Kidney tubule cell (primary cell): Measurements from ENCODE around the gene BTRC.
"Not testable (repeated sequence)": the region's sequence is repeated elsewhere in the genome, so short reads cannot be mapped to it uniquely, and the experiment has no call there.

ENCODE experiments used
- DNase-seq: peaks from one replicate; pipeline ENCODE4 v3.0.0-alpha.2; 2018; ENCODE audit warnings: low spot score

BTRC gene

DNA sequence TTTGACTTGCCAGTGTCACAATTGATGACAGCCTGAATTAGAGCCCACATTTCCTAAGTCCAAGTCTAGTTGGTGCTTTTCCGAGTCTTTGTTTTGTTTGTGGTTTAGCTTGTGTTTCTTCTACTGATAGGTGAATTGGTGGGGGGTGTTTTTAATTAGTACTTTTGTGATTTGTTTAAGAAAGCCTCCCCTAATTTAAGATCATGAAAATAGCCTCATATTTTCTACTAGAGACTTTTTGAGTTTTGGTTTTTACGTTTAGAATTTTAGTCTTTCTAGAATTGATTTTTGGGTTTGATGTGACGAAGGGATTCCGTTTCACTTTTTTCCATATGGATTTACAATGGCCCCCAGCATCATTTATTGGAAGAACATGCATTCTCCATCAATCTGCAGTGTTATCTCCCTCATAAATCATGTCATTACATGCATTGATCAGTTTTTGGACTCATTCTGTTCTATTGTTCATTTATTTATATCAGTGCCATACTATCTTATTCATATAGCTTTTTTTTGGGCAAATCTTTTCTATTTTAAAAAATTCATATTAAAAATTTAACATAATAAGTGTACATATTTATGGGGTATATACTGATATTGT, 32.8 kb downstream of the BTRC start:
- no peak for DNase-seq

DNA sequence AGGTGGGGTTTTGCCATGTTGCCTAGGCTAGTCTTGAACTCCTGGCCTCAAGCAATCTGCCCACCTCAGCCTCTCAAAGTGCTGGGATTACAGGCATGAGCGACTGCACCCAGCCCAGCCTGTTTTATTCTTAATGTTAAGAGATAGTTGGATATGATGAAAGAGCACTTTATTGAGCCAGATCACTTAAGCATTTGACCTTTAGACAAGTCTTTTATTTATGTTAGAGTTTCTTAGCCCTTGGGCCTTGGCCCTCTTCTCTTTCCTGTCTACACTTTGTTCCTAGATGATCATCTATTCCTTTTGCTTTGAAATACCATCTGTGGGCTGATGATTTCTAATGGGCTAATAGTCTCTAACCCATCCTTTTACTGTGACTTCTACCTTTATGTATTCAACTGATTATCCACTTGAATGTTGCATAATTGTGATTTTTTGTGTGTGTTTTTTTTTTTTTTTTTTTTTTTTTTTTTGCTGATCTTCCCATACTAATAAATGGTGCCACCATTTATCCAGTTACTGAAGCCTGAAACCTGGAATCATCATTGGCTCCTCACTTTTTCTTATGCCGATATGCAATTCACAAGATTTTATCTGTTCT, 34.8 kb downstream of the BTRC start:
- no peak for DNase-seq

DNA sequence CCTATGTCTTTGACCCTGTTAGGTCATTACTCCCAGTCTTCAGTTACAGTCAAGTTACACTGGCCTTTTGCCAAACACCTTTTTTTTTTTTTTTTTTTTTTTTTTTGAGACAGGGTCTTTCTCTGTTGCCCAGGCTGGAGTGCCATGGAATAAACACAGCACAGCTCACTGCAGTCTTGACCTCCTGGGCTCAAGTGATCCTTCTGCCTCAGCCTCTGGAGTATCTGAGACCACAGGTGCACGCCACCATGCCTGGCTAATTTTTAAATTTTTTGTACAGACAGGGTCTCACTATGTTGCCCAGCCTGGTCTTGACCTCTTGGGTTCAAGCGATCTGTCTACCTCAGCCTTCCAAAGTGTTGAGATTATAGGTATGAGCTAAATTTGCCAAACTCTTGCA, 35.6 kb downstream of the BTRC start:
- DNase-seq, result not testable (repeated sequence)

DNA sequence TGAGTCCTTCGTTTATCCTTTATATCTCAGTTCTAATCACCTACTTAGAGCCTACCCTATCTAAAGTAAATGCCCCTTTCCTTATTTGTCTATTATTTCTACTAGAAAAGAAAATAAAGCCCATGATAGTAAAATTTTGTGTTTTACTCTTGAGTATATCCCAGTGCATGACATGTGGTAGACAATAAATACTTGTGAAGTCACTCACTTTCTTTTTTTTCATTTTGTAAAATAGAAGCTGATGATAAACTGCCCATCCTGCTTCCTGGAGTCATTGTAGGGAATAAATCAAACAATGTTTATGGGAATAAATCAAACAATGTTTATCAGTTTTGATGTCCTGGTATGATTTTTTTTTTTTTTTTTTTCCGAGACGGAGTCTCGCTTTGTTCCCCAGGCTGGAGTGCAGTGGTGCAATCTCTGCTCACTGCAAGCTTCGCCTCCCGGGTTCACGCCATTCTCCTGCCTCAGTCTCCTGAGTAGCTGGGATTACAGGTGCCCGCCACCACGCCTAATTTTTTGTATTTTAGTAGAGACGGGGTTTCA, 36.1 kb downstream of the BTRC start:
- no peak for DNase-seq

DNA sequence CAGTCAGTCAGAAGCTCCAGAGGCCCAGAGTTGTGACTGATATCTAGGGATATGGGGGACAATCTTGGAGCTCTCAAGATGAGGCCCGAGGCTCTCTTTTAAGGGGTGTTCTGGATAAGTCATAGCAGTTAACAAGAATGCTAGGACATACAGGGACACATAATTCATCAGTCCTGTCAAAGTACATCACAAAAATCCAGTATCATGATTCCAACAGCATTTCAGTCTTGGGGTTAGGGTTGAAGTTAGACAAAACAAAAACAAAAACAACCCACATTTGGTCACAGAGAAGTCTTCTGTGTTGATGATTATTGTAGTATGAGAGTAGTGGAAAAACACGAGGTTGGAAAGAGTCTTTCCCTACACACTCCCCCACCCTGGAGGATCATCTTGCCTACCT, 39.4 kb downstream of the BTRC start:
- DNase-seq, result no peak

DNA sequence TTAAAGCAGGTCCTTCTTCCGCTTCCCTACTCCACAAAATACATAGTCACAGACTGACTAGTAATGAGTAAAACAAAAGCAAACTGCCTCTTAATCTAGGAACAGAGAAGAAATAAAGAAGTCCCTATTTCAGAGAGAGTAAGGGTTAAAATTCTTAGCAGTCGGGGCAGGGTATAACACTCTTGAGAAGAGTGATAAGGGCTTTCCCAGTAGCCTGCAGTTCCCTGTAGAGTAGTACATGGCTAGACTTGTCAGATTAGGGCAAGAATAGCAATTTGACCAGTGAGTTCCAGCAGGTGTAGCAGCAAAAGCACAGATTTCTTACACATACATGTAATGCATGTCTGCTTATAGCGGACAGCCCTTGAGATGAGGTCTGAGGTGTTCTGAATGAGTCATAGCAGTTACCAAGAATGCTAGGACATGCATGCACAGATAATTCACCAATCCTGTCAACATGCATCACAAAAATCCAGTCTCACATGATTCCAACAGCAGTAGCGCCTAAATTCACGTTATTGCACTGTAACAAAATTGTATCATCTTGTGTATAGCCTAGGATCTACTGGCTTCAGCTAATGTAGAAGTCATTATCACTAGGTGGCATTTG, 40.7 kb downstream of the BTRC start:
- peak; percentile 11 for DNase-seq

DNA sequence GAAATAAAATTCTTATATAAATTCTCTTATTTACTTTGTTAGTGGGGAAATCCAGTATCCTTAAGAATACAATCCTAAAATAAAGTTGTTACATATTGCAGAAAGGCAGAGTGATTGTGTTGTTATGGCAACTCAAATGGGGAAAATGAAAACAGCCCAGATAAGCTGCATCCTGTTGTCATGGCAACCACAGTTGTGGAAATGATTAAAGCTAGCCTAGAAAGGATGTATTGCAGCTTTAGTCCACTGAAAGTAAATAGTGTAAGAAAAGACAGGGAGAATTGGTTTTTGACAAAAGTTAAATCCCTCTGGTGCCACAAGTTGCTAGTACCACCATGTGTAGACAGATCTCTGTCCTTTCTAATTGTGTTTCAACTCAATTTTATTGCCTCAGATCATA, 43.2 kb downstream of the BTRC start:
- DNase-seq, result peak; percentile 52

DNA sequence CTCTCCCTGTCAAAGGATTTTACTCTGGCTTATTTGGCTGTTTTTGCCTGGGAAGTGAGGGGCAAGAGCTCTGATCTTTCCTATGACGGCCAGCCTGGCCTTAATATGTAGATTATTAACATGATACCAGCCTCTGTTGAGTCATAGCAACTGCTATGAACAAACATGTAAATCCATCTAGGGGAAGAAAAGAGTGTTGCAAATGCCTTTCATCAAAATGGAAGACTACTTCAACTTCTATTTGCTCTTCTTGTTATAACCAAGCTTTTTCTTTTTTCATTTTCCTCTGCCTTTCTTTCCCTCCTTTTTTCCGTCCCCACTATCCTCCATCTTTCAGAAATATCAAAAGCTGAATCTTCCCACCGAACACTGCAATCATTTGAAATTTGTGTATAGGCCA, 46.6 kb downstream of the BTRC start:
- peak; percentile 71 for DNase-seq

DNA sequence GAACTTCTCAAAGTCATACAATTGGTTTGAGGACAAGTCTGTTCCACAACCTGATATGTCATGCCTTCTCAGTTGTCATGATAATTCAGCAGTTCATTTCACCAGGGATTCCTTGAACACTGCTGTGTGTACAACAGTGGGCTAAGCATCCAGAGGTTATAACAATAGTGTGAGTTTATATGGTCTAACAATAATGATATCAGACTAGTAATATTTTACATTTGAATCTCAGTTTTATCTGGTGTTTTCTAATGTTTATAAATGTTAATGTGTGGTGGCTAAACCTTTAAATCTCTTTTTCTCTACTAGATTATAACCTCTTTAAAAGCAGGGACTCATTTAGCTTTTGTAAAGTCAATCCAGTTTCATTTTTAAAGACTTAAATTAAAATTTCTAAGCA, 48.7 kb downstream of the BTRC start:
- no peak for DNase-seq

DNA sequence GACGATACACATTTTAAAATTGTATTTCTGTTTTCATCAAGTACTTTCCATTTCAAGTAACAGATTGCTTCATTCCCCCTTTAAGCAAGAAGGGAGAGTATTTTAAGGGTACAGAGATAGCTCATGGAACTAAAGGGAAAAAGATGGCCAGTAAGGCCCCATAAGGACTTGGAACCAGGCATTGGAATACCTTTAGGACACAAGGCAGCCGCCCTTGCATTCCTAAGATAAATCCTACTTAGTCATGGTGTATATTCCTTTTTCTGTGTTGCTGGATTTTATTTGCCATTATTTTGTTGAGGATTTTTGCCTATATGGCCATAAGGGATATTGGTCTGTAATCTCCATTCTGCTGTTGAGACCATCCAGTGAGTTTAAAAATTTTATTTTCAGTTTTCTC, 49.2 kb downstream of the BTRC start:
- DNase-seq, result no peak

DNA sequence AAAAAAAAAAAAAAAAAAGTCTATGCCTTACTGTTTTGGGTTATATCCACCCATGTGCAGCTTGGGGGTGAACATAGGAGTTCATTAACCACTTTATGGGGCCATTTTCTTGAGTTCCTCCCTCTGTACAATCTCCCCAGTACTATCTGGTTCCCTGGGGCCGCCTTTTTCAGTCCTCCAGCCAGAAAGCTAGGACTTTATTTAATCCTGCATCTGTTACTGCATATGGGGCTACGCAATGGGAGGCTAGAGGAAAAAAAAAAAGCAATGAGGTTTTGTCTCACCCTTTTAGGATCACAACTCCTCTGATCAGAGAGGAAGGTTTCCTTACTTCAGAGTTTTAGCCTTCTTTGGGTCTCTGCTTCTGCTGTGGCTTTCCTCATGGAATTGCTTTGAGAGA, 51.0 kb downstream of the BTRC start:
- DNase-seq, result no peak

DNA sequence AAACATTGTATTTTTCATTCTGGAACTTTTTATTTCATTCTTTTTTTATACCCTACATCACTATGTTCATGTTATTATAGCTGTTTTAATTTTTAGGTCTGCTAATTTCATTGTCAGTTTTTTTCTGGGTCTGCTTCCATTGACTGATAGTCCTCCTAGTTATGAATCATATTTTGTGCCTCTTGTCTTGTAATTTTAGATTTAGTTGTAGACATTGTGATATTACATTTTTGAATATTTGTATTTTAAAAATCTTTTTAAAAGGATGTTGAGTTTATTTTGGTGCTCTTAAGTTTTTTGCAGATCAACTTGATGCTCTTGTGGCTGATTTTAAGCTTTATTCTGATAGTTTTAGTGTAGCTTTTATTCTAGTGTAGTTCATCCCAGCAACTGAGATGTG, 57.6 kb downstream of the BTRC start:
- DNase-seq, result no peak

DNA sequence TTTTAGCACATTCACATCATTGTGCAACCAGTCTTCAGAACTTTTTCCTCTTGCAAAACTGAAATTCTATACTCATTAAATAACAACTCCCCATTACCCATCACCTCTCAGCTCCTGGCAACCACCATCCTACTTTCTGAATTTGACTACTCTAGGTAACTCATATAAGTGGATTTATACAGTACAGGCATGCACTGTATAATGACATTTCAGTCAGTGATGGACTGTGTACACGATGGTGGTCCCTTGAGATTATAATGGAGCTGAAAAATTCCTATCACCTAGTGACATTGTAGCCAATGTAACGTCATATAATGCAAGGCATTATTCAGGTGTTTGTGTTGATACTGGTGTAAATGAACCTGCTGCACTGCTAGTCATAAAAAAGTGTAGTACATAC, 60.1 kb downstream of the BTRC start:
- DNase-seq, result no peak

DNA sequence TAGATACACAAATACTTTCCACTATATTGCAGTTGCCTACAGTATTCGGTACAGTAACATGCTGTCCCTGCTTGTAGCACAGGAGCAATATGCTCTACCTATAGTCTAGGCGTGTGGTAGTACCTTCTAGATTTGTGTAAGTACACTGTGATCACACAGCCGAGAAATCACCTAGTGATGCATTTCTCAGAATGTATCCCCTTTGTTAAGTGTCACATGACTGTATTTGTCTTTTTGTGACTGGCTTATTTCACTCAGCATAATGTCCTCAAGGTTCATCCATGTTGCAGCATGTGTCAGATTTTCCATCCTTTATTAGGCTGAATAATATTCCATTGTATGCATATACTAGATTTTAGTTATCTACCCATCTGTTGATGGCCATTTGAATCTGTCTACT, 61.9 kb downstream of the BTRC start:
- DNase-seq, result no peak

DNA sequence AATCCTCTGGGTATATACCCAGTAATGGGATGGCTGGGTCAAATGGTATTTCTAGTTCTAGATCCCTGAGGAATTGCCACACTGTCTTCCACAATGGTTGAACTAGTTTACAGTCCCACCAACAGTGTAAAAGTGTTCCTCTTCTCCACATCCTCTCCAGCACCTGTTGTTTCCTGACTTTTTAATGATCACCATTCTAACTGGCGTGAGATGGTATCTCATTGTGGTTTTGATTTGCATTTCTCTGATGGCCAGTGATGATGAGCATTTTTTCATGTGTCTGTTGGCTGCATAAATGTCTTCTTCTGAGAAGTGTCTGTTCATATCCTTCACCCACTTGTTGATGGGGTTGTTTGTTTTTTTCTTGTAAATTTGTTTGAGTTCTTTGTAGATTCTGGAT, 68.0 kb downstream of the BTRC start:
- DNase-seq, result not testable (repeated sequence)

DNA sequence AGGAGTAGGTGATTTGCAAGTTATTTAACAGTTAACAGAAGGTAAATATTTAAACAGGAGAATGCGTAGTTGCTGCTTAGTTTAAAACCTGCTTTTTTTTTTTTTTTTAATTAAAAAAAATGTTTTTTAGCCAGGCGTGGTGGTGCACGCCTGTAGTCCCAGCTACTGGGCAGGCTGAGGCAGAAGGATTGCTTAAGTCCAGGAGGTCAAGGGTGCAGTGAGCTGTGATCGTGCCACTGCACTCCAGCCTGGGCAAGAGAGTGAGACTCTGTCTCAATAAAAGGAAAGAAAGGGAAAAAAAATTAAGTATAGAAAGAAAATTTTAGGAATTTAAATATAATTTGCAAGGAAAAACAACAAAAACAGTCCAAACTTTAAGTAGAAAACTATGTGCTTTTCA, 71.6 kb downstream of the BTRC start:
- DNase-seq, result no peak

DNA sequence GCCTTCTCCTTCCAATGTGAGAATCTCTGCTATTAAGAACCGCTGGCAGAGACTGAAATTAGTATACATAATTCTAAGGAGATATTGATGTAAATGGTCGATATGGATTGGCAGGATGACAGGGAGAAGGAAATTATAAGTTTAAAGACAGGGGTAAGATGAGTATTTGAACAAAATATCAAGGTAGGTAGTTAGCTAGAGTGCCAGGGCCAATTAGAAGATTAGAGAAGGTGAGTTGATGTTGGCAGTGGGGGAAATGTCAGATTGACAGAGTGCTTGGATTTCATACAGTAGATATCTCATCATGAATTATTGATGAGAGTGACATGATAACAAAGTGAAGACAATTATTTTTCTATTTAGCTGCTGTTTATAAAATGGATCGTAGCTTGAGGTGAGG, 74.1 kb downstream of the BTRC start:
- DNase-seq, result no peak

DNA sequence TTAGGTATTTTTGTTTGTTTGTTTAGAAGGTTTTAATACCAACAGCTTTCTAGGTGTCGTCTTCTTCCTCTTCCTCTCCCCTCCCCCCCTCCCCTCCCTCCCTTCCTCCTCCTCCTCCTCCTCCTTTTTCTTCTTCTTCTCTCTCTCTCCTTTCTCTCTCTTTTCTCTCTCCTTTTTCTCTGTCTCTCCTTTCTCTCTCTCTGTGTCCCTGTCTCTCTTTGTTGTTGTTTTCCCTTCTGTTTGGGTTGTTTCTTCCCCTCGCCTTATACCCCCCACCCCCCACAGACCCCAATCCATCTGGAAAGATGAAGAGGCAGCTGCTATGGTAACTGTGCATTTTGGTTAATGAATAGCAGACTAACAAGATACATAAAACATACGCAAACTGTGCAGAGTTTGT, 75.5 kb downstream of the BTRC start:
- DNase-seq, result no peak

DNA sequence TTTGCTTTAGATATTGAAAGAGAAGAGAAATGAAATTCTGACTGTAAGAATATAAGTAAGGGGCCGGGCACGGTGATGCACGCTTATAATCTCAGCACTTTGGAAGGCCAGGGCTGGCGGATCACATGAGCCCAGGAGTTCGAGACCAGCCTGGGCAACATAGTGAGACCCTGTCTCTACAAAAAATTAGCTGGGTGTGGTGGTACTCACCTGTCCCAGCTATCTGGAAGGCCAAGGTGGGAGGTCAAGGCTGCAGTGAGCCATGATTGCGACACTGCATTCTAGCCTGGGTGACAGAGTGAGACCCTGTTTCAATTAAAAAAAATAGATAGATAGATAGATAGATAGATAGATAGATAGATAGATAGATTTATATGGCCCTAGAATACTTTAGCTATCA, 82.3 kb downstream of the BTRC start:
- DNase-seq, result no peak

DNA sequence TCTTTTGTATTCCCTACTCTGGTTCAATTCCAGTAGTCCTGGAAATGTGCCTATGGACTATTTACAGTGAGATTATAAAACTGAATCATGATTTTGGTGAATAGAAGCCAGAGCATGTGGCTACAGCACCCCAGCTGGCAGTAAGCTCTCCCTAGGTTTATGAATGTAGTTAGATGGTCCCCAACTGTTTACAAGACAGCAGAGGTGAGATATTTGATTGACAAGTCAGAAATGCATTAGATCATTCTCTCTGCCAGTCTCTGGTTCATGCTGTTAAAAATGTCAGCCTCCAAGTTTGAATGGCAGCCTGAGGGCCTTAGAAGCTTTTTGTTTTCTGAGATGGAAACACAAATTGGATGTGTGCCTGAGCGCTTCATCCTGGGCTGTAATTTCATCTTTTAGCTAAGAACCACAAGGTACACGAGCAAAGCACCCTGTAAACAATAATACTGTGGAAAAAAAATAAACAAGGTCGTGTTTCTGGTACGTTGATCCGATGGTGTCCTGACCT, 85.0 kb downstream of the BTRC start:
- DNase-seq, result no peak

DNA sequence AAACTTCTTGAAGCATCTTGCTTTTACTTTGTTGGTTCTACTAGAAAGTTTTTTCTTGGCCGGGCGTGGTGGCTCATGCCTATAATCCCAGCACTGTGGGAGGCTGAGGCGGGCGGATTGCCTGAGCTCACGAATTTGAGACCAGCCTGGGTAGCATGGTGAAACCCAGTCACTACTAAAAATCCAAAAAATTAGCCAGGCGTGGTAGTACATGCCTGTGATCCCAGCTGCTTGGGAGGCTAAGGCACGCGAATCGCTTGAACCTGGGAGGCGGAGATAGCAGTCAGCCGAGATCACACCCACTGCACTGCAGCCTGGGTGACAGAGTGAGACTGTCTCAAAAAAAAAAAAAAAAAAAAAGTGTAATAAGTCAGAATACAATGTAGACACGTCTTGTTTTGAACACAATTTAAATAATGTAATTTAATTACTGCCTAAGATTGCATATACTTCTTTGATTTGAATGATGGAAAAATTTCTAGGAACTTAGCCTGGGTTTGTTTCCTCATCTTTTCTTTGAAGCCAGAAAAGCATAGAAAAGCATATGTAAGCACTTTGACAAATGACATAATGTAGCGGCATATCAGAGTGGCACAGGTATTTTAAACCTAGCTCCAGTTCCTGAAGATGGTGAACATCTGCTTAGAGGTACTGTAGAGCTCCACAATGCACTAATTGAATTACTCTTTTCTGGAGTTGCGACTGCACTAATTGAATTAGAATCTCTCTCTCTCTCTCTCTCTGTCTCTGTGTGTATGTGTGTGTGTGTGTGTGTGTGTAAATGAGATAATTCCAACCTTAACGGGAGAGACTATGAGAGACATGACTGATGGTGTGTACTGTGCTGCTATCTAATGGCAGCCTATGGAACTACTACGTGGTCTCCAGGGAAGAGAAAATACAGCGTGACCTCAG, 87.8 kb downstream of the BTRC start:
- peak; percentile 78 for DNase-seq

DNA sequence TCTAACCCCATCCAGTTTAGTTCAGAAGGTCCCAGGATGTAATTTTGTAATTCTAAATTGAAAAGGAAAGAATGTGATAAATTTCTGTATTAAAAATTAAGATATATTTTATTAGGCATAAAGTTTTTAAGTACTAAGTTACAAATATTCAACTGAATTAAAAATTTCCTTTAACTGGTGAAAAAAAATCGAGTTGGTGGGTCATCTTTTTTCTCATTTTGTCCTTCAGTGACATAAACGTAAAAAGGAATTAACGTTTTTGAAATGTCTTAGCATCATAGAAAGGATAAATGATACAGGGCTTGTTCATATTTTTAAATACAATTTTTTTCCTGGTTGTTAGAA, 88.5 kb downstream of the BTRC start:
- no peak for DNase-seq
